ENCODE data around the gene GOLGA7B.

GOLGA7B gene

DNA sequence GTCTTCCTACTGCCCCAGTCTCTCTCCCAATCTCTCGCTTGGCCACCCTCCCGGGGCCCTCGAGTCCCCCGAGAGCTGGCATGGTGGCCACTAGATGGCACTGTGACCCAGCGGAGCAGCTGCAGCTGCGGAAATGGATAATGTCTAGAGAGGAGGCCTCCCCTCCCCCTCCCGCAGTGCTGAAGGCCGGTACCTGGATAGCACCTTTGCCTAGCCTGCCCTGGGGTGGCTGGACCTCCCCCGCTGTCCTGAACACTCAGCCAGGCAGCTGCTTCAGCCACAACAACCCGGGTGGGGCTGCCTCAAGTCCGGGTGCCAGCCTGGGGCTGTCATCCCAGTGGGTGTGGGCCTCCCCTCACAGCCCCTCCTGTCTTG lies 65.2 kb downstream of the GOLGA7B start:
- DNase-seq (ENCODE audit: low spot score), result peak; percentile 77
- TF ChIP-seq, protein P1, sequence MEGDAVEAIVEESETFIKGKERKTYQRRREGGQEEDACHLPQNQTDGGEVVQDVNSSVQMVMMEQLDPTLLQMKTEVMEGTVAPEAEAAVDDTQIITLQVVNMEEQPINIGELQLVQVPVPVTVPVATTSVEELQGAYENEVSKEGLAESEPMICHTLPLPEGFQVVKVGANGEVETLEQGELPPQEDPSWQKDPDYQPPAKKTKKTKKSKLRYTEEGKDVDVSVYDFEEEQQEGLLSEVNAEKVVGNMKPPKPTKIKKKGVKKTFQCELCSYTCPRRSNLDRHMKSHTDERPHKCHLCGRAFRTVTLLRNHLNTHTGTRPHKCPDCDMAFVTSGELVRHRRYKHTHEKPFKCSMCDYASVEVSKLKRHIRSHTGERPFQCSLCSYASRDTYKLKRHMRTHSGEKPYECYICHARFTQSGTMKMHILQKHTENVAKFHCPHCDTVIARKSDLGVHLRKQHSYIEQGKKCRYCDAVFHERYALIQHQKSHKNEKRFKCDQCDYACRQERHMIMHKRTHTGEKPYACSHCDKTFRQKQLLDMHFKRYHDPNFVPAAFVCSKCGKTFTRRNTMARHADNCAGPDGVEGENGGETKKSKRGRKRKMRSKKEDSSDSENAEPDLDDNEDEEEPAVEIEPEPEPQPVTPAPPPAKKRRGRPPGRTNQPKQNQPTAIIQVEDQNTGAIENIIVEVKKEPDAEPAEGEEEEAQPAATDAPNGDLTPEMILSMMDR (IDR thresholded peaks at IDR 0.05; ENCODE audit: extremely low read depth, missing control alignments), result peak; percentile 90

DNA sequence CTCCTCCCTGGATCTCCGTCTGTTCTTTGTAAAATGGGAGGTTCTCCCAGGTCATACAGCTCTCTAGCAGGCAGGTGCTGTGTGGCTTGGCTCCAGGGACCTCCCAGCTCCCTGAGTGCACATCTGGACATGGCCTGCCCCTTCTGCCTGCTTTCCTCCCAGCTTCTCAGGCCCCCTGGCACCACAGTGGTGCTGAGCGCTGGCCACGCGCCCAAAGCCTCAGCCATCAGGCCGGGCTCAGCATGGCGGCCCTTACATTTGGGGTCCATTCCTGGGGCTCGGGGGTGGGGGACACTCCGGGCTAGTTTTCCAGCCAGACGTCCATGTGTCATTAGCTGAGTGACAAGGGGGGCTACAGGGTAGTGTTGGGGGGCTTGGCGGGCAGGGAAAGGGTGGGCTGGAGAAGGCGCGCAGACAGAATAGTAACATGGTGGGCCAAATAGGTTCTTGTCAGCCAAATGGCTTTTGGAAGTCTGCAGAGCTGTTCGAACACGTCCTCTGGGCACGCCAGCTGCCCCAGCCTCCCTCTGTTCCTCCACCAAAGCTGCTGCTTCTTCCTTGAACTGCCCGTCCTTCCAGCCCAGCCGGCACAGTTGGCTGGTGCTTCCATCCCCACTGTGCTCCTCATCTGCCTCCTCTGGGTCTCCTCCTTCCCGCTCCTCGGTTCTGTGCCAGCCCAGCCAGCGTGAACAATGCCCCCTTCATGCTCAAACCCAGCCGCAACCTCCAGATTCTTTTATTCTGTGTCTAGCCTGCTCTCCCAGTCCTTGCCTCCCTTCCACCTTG lies 65.9 kb downstream of the GOLGA7B start:
- TF ChIP-seq, protein P1 (IDR thresholded peaks at IDR 0.05; ENCODE audit: extremely low read depth, missing control alignments), result no peak
- no peak for DNase-seq (ENCODE audit: low spot score)

DNA sequence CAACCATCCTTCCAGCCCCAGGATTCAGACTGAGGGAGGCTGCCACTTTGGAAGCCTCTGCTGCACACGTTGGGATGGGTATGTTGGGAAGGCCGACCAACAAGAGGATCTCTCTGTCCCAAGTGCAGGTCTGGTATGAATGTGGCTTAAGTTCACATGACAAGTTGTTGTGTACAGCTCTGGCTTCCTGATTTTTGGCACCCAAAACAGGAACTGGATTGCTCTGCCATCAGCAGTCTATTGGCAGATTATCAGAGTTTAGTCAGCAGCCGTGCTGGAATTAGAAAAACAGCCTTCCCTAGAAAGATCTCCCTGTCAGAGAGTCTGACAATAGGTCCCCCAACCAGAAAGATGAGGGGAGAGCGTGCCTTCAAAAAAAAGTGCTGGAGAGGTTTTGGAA lies 66.9 kb downstream of the GOLGA7B start:
- DNase-seq (ENCODE audit: low spot score), result no peak
- TF ChIP-seq, protein P1 (IDR thresholded peaks at IDR 0.05; ENCODE audit: extremely low read depth, missing control alignments), result no peak

DNA sequence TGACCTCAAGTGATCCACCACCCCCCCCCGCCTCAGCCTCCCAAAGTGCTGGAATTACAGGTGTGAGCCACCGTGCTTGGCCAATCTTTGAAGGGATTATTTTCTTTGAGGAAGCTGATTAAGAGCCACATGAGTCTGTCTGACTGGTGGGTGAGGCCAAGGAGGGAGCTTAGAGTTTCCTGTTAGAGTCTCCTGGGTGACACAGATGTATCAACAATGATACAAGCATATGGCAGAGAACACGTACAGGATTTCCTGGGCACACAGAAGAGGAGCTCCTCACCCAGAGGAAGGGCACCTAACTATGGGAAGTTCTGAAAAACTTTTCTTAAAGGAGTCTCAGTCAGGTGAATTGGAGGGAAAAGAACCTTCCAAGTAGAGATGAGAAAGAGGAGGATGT lies 69.4 kb downstream of the GOLGA7B start:
- DNase-seq (ENCODE audit: low spot score), result no peak
- TF ChIP-seq, protein P1 (IDR thresholded peaks at IDR 0.05; ENCODE audit: extremely low read depth, missing control alignments), result no peak

DNA sequence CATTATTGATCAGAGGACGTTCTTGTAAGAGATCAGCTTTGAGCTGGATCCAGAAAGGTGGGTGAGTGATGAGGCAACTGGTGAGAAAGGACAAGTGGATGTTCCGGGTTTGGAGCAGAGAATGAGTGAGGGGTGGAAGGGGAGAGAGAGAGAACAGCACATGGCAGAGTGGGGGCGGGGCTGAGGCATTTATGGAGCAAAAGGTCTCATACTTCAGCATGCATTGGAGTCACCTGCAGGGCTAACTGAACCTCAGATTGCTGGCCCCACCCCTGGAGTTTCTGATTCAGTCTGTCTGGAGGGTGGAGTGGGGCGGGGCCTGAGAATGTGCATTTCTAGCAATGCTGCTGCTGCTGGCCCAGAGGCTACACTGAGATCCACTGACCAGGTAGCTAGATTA lies 71.2 kb downstream of the GOLGA7B start:
- TF ChIP-seq, protein P1 (IDR thresholded peaks at IDR 0.05; ENCODE audit: extremely low read depth, missing control alignments), result no peak
- no peak for DNase-seq (ENCODE audit: low spot score)
